ENCODE measurements around the gene SPDYE8.
"Not testable (repeated sequence)": the region's sequence is repeated elsewhere in the genome, so short reads cannot be mapped to it uniquely, and the experiment has no call there.

Gene SPDYE8, protein sequence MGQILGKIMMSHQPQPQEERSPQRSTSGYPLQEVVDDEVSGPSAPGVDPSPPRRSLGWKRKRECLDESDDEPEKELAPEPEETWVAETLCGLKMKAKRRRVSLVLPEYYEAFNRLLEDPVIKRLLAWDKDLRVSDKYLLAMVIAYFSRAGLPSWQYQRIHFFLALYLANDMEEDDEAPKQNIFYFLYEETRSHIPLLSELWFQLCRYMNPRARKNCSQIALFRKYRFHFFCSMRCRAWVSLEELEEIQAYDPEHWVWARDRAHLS

DNA sequence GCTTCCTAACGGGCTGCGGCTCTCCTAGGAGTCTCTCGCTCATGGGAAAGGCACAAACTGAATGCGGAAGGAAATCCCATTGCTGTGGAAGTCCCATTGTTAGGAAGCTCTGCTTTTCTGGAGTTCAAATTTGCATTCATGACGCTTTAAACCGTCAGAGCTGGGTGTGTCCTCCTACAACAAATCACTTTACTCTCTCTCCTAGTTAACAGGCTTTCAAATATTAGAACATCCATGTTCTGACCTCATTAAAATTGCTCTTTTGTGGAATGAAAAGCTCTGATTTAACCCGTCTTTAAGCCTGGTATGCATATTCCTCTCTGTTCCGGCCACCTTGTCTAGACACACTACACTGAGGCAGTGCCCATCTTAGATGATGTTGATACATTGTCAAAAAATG lies at the start of gene SPDYE8:
Gene SPDYE8 (minus strand): TSS at position 101 of the 400 bp plus-strand sequence. CDS start 1,800 bp downstream, outside the sequence.
- DNase-seq (ENCODE audit: low spot score) = not testable (repeated sequence)

DNA sequence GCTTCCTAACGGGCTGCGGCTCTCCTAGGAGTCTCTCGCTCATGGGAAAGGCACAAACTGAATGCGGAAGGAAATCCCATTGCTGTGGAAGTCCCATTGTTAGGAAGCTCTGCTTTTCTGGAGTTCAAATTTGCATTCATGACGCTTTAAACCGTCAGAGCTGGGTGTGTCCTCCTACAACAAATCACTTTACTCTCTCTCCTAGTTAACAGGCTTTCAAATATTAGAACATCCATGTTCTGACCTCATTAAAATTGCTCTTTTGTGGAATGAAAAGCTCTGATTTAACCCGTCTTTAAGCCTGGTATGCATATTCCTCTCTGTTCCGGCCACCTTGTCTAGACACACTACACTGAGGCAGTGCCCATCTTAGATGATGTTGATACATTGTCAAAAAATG lies 28.2 kb upstream of the SPDYE8 start, which contains the start of gene SPDYE11:
Gene SPDYE11 (minus strand): TSS at position 101 of the 400 bp plus-strand sequence. CDS start 1,800 bp downstream, outside the sequence.
- not testable (repeated sequence) for DNase-seq (ENCODE audit: low spot score)

DNA sequence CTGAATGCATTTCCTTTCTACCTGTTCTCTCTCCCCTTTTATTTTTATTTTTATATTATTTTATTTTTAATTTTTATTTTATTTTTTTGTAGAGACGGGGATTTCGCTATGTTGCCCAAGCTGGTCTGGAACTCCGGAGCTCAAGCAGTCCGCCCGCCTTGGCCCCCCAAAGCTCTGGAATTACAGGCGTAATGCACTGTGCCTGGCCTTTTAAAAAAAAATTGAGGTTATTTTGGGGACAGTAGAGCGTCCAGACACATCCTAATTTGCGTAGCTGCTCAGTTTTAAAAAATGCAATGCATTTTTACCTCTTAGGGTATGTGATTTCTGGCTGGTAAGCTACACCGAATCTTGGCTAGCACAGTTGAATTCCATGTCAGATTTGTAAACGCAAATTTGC lies 23.1 kb downstream of the SPDYE8 start:
- not testable (repeated sequence) for DNase-seq (ENCODE audit: low spot score)

DNA sequence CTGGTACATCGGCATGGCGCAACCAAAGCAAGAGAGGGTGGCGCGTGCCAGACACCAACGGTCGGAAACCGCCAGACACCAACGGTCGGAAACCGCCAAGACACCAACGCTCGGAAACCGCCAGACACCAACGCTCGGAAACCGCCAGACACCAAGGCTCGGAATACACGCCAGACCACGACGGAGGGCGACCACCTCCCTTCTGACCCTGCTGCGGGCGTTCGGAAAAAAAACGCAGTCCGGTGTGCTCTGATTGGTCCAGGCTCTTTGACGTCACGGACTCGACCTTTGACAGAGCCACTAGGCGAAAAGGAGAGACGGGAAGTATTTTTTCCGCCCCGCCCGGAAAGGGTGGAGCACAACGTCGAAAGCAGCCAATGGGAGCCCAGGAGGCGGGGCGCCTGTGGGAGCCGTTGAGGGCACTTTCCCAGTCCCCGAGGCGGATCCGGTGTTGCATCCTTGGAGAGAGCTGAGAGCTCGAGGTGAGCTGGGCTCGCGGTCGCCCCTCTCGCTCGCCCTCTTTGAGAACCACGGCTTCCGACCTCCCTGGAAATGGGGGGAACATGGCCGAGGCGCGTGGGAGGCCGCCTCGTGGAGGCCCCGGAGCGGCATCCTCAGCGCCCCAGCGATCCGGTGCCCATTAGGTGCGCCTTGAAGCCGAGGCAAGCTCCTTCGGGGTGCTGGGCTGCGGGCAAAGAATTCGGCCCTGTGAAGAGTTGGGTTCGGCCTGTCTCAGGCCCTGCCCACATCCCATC lies 23.7 kb downstream of the SPDYE8 start:
- DNase-seq (ENCODE audit: low spot score) = not testable (repeated sequence)

DNA sequence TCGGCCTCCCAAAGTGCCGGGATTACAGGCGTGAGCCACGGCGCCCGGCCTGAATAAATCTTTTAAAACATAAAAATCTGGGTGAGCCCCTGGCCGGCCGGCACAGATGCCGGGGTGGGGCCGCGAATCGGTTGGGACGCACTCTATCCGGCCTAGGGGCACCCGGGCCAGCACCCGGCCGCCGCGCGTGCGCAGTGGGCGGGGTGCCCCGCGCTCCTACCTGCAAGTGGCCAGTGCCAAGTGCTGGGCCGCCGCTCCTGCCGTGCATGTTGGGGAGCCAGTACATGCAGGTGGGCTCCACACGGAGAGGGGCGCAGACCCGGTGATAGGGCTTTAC lies 24.2 kb downstream of the SPDYE8 start:
- not testable (repeated sequence) for DNase-seq (ENCODE audit: low spot score)

DNA sequence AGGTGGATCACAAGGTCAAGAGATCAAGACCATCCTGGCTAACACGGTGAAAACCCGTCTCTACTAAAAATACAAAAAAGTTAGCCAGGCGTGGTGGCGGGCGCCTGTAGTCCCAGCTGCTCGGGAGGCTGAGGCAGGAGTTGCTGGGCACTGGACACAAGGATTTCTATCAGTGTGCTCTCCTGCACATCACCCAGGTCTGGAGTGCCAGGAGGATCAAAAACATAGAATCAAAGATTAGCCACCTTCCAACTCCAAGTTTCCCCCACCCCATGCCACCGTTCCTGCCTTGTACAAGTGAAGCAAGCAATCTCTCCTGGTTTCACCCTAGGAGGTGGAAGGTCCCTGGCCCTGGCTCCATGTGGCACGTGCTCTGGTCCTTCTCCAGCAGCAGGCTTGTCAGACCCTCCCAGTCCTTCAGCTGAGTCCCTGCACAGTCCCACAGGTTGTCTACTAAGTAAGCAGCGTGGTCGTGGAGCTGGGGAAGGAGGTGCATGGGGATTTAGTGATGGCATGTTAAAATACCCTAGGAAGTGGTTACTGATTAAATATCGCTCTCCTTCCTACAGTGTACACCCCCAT lies 31.6 kb downstream of the SPDYE8 start:
- DNase-seq (ENCODE audit: low spot score) = not testable (repeated sequence)

DNA sequence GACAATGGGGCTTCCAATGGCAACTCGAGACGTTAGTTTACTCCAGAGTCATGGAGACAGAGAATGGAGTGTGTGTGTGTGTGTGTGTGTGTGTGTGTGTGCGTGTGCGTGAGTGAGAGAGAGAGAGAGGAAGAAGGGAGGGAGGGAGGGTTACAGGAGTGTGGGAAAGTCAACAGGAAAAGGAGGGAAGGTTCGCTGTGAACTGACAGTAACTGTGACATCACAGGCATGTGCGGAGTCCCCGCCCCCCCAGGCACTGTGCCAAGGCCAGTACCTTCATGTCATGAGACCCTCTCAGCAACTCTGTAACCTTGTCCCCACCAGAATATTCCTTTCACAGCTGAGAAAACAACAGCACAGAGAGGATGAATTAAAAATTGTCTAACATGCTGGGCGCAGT lies 32.1 kb downstream of the SPDYE8 start:
- DNase-seq (ENCODE audit: low spot score) = not testable (repeated sequence)

DNA sequence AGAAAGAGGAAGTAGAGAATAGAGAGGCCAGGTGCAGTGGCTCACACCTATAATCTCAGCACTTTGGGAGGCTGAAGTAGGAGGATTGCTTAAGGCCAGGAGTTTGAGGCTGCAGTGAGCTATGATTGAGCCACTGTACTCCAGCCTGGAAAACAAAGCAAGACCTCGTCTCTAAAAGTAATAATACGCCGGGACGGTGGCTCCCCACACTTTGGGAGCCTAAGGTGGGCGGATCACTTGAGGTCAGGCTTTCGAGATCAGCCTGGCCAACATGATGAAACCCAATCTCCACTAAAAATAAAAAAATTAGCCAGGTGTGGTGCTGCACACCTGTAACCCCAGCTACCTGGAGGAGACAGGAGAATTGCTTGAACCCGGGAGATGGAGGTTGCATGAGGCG lies 34.1 kb downstream of the SPDYE8 start:
- not testable (repeated sequence) for DNase-seq (ENCODE audit: low spot score)

DNA sequence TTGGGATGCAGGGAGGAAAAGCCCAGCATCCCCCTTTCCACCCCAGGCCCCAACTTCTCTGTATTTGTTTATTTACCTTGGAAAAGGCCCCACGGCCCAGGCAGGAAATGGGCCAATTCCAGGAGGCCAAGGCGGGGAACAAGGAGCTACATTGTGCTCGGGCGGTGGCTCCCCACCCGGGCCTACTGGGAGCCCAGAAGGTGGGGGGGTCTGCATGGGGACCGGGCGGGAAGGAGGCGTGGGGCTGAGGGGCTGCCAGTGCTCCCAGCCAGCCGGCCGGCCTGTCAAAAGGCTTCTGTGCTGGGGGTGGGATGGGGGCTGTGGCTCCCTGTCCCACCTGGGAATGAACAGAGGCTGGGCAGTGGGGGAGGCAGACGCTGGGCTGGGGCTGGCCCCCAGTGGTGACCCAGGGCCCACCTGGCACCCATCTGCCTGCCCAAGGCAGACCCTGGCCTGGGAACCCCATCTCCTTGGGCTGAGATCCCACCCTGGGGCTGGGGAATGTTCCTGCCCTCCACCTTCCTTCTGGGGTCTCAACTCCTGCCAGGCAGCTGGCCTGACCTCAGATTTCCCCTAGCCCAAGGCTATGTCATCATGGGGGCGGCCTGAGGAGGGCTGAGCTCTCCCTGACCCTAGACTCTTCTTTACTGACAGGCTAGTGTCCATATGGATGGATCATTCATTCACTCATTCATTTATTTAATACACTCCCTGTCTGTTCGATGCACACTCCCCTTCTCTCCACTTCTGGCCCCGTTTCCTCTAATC lies 39.2 kb downstream of the SPDYE8 start:
- not testable (repeated sequence) for DNase-seq (ENCODE audit: low spot score)

DNA sequence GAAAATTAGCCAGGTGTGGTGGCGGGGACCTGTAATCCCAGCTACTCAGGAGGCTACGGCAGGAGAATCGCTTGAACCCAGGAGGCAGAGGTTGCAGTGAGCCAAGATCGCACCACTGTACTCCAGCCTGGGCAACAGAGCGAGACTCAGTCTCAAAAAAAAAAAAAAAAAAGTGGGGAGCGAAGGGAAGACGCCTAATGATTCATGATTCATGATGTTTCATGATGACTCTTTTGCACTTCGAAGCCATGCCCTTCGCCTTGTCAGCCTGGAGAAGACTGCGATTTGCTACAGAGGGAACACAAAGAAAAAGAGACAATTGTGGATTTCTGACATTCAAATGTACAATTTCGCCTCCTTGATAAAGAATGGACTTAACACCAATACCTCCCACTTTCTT lies 47.5 kb downstream of the SPDYE8 start:
- DNase-seq (ENCODE audit: low spot score) = not testable (repeated sequence)

DNA sequence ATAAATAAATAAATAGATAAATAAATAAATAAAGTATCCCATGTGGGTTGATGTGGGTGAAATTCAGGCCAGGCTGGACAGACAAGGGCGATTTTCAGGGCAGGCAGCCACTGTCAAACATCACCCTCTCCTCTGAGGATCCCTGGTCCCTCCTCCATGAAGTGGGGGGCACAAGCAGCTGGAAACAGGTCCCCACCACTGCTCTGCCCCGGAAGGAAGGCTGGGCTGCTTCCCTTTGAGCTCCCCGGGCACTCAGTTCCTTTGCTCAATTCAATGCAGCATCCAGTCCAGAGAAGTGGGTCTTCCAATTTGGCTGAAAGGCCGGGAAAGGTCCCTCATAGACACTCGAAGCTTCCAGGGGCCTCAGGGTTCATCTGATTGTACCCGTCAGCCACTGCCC lies 49.2 kb downstream of the SPDYE8 start:
- DNase-seq (ENCODE audit: low spot score) = not testable (repeated sequence)

DNA sequence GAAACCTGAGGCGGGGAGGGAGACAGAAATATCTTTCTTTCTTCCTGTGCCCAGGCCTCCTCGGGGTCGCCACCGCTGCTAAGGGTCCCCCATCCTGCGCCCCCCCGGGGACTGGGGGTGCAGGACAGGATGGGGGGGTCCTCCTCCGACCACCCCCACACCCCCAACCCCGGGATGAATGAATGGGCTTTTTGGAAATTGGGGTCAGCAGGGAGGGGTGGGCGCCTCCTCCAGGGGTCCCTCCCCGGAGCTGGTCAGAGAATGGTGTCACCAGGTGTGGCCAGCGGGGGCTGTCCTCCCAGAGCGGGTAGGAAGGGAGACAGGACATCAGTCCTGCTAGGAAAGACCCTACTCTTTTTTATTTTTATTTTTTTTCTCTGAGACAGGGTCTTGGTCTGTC lies 53.1 kb downstream of the SPDYE8 start:
- DNase-seq (ENCODE audit: low spot score) = not testable (repeated sequence)

DNA sequence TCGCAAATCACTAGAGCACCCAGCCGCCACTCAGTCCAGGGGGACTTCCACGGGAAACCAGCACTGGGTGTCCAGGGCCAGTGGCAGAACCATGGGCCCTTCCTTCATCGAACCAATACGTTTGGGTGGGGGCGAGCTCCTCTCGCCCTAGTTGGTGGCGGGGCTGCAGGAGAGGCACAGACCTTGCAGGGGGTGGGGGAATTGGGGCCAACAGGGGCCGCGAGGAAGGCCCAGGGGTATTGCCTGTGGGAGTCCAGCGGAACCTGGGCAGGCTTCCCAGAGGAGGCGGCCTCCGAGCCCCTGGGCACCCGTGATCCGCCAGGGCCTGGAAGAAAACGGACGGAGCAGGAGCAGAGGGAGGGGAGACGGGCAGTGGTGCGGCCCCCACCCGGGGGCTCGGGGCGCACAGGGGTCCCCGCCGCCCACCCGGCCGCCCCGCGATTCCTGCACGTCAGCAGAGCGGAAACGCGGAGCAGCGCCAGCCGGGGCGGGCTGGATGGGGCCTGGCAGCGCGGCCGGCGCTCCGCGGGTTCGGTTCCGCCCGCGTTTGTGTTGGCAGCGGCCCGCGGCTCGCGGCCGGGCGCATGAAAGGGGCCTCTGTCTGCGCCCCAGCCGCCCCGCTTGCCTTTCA lies 53.8 kb downstream of the SPDYE8 start:
- not testable (repeated sequence) for DNase-seq (ENCODE audit: low spot score)

DNA sequence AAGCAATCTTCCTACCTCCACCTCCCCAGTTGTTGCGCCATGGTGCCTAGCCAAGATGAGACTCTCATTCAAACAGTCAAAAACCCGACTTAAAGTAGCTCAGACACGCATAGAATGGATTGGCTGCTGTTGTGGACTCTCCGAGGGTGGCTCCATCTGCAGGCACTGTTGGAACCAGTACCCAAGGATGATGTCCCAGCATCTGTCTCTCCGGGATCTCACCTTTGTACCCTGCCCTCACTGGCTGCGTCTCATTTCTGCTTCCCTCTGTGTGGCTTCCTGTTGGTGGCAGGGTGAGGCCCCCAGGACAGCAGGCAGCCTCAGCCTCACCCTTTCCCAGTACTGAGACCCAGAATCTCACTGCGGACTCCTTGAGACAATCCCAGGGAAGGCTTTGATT lies 54.8 kb downstream of the SPDYE8 start:
- DNase-seq (ENCODE audit: low spot score) = not testable (repeated sequence)

DNA sequence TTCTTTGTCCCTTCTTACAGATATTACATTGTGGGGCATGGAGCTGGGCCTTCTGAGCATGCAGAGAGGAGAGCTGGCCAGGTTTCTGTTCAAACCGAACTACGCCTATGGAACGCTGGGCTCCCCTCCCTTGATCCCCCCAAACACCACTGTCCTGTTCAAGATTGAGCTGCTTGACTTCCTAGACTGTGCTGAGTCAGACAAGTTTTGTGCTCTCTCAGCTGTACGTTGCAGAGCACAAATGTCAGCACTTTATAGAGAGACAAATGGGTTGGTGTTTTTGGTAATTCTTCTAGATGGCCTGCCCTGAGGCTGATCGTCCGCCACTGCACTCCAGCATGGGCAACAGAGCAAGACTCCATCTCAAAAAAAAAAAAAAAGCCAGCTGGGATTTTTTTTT lies 58.1 kb downstream of the SPDYE8 start:
- DNase-seq (ENCODE audit: low spot score) = not testable (repeated sequence)
